Measurements from ENCODE around the gene SMG7. TPM values are rescaled to one million over a fixed set of nuclear protein-coding genes. Genes with fewer than 3 reads are reported as not detected.
A peak's percentile ranks its signal among the peaks of the same experiment; 100 is the strongest.

The SMG7 gene
- total RNA-seq, 1 donor from 2014 or later: 79.8 TPM

DNA sequence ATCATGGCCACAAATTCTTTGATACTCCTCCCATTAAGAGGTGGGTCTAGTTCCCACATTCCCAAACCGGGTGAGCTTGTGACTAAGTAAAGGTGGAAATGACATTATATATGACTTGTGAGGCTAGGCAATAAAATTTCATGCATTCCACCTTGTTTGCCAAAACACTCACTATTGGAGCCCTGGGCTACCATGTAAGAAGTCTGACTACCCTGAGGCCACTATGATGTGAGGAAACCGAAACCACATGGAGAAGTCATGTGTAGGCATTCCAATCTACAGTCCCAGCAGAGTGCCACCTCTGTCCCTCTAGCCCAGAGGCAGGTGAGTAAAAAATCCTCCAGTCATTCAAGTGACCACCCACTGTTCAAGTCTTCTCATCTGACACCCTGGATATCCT lies 17.9 kb upstream of the SMG7 start:
- no peak overlapping the region for H3K27ac Mint-ChIP-seq
- no peaks in the 10 kb centered on the region for H3K36me3 Mint-ChIP-seq (ENCODE audit: low read depth)
- H3K27me3 Mint-ChIP-seq: peaks cover 32% of the 10 kb centered on the region
- no peak overlapping the region for H3K4me3 Mint-ChIP-seq
- intact Hi-C loops (cut with micrococcal nuclease): no loop called here
- DNase-seq: peak; percentile 40
- H3K9me3 Mint-ChIP-seq: no peaks in the 10 kb centered on the region
- no peaks in the 10 kb centered on the region for H3K4me1 Mint-ChIP-seq

DNA sequence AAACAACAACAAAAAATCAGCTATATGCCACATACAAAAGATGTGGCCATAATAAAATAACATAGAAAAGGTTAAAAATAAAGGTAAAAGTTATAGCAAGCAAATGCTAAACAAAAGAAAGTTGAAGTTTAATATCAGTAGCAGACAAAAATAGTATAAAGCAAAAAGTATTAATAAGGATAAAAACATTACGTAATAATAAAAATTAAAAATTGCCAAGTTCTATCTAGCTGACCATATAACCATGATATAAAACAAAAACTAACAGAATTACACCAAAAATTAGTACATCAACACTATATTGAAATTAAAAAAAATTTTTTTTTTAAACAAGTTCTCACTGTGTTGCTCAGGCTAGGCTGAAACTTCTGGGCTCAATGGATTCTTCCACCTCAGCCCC lies 15.5 kb upstream of the SMG7 start:
- no peaks in the 10 kb centered on the region for H3K4me1 Mint-ChIP-seq

DNA sequence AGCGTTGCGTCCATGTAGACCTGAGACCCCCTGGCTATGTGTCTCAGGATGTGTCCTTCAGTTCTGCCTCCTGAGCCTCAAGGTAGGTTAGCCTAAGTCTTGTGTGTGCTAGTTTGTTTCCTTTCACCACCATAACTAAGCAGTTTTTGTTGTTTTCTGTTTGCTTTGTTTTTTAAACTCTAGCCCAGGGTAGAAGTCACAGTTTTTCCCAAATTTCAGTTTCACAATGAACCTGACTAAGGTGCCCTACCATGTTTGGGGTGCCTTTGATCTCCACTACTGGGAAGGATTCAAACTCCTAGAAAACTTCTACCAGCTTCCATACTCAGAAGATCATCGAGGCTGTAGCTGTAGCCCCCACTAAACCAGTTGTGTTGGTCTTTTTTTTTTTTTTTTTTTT lies 14.8 kb upstream of the SMG7 start:
- DNase-seq: peak; percentile 22
- Mint-ChIP-seq H3K27me3 (peaks cover 47% of the 10 kb centered on the region), H3K27ac (no peak overlapping the region), H3K4me1 (no peaks in the 10 kb centered on the region), H3K36me3 (ENCODE audit: low read depth) (no peaks in the 10 kb centered on the region), H3K4me3 (no peak overlapping the region), H3K9me3 (no peaks in the 10 kb centered on the region)
- intact Hi-C loops (cut with micrococcal nuclease): no loop called here

More for the DNA sequence above, 15.5 kb upstream of the SMG7 start:
- no peak overlapping the region for H3K4me3 Mint-ChIP-seq
- H3K27me3 Mint-ChIP-seq: peaks cover 41% of the 10 kb centered on the region
- DNase-seq: no peak
- no peak overlapping the region for H3K27ac Mint-ChIP-seq
- H3K9me3 Mint-ChIP-seq: no peaks in the 10 kb centered on the region
- intact Hi-C loops (cut with micrococcal nuclease): no loop called here
- H3K36me3 Mint-ChIP-seq (ENCODE audit: low read depth): no peaks in the 10 kb centered on the region

DNA sequence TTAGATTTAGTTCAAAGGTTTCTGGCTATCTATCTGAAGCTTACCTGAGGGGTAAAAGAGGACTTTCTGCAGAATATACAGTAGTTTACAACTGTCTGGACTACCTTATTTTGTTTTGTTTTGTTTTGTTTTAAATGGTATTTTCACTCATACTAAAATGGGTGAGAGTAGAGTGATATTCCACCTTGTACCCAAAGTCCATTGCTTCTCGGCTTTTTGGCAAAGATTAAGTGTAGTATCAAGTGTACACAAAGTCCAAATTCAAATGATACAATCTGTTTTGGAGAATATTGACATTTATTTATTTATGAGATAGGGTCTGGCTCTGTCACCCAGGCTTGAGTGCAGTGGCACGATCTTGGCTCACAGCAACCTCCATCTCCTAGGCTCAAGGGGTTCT lies 11.7 kb upstream of the SMG7 start:
- DNase-seq: no peak
- H3K36me3 Mint-ChIP-seq (ENCODE audit: low read depth): no peaks in the 10 kb centered on the region
- no peaks in the 10 kb centered on the region for H3K9me3 Mint-ChIP-seq
- H3K27ac Mint-ChIP-seq: no peak overlapping the region
- no peak overlapping the region for H3K4me3 Mint-ChIP-seq
- intact Hi-C loops (cut with micrococcal nuclease): no loop called here
- no peaks in the 10 kb centered on the region for H3K4me1 Mint-ChIP-seq
- H3K27me3 Mint-ChIP-seq: peaks cover 59% of the 10 kb centered on the region

DNA sequence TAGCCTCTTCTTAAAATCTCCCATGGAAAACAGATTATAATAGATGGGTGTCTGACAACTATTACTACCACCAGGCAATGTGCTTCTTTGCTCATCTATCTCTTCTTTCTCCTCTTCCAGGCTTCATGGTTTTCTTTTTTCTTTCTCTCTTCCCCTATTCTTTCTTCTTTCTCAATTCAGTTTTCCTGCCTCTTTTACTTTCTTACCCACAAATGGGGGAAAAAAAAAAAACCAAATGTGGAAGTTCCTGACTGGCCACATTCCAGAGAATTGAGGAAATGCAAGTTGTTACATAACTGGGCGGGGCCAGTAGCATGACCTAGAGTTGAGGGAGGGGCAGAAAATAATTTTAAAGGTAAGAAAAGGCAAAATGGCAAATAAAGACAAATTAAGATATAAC lies 10.9 kb upstream of the SMG7 start:
- Mint-ChIP-seq H3K9me3 (no peaks in the 10 kb centered on the region), H3K4me3 (no peak overlapping the region), H3K36me3 (ENCODE audit: low read depth) (no peaks in the 10 kb centered on the region), H3K4me1 (no peaks in the 10 kb centered on the region), H3K27ac (no peak overlapping the region), H3K27me3 (peaks cover 57% of the 10 kb centered on the region)
- no peak for DNase-seq
- intact Hi-C loops (cut with micrococcal nuclease): no loop called here

DNA sequence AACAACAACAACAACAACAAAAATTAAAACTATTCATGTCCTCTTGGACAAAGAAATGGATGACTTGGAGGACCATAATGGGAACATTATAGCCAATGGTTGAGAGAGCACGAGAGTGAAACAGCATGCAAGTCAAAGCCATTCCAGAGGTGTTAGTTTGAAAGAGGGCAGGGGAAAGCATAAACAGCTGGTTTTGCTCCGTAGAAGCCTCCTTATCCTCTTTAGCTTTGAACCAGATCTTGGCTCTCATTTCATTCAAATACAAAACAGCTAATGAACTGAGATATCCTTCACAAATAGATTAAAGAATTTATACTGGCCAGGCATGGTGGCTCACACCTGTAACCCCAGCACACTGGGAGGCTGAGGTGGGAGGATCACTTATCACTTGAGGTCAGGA lies 8.7 kb upstream of the SMG7 start:
- Mint-ChIP-seq H3K4me3 (no peak overlapping the region), H3K27ac (no peak overlapping the region), H3K27me3 (peaks cover 53% of the 10 kb centered on the region), H3K4me1 (peaks cover 2% of the 10 kb centered on the region), H3K9me3 (no peaks in the 10 kb centered on the region), H3K36me3 (ENCODE audit: low read depth) (no peaks in the 10 kb centered on the region)
- no peak for DNase-seq
- intact Hi-C loops (cut with micrococcal nuclease): no loop called here

DNA sequence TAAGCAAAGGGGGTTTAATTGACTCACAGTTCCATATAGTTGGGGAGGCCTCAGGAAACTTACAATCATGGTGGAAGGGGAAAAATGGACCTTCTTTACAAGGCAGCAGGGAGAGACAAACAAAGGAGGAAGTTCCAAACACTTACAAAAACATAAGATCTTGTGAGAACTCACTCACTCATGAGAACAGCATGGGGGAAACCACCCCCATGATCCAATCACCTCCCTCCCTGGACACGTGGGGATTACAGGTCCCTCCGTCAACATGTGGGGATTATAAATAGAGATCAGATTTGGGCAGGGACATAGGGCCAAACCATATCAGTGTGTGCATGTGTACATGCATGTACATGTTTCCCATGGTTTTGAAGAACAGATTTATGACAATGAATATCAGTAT lies 5.5 kb upstream of the SMG7 start:
- Mint-ChIP-seq H3K9me3 (no peaks in the 10 kb centered on the region), H3K27ac (no peak overlapping the region), H3K4me1 (peaks cover 15% of the 10 kb centered on the region), H3K27me3 (peaks cover 37% of the 10 kb centered on the region), H3K36me3 (ENCODE audit: low read depth) (peaks cover under 1% of the 10 kb centered on the region), H3K4me3 (no peak overlapping the region)
- intact Hi-C loops (cut with micrococcal nuclease): no loop called here
- DNase-seq: no peak

DNA sequence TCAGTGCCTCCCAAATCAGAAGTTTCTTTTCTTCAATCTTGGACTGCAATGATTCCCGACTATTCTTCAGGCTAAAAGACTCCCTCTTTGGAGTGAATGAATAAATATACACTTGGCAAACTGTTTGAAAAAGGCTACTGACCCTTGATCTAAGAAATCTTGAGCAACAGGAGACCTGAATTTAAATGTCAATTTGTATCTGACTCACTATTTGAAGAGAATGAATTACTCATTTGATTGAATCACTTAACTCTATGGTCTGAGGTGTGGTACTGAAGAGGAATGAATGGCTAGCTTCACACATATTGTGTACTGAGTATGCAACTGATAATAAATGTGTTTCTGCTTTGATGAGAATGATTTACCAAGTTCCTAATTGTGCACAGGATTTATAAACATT lies 4.6 kb upstream of the SMG7 start:
- H3K27me3 Mint-ChIP-seq: peaks cover 28% of the 10 kb centered on the region
- H3K4me1 Mint-ChIP-seq: peaks cover 16% of the 10 kb centered on the region

DNA sequence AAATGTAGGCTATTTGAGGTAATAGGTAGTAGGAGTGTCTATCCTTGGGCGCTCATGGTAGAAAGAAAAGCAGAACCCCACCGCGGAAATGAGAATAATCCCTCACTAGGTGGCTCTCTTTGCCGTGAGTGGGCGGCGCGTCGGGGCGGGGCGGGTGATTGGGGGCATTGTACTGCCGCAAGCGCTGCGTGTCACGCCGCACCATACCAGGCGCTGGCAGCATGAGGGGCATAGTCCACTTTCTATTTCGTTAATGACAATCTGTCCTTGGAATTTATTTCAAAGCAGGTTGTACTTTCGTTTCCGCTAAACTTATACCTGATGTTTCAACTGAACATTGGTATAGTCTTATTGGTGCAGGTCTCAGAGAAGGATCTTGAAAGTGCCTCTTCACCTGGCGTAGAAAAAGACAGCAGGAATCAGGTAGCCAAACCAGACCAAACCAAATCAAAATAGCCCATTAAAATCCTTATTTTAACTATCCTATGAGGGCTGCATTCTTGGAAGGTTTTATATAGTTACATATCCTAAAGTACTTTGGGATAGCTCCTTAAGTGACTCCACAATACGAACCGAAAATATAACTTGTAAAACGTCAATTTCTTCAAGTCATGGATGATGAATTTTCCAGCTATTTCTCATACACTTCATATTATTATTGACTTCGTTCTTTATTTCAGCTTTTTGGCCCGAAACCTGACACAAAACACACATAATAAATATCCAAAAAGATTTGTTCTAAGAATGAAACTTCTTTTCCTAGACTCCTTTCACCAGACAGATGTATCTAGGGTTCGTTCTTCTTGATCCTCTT lies 1.9 kb upstream of the SMG7 start:
- H3K27ac Mint-ChIP-seq: peak overlapping the region; percentile 100
- H3K4me1 Mint-ChIP-seq: peaks cover 29% of the 10 kb centered on the region
- peaks cover 13% of the 10 kb centered on the region for H3K36me3 Mint-ChIP-seq (ENCODE audit: low read depth)
- peak; percentile 97 for DNase-seq
- H3K4me3 Mint-ChIP-seq: peak overlapping the region; percentile 92
- no peaks in the 10 kb centered on the region for H3K9me3 Mint-ChIP-seq
- intact Hi-C loops (cut with micrococcal nuclease): loop anchor here (1.0 to 10.0 kb wide), 12 partner anchors 73 to 1284 kb away; partner anchors contain the start of genes C1orf21, COLGALT2, EDEM3 and GLUL
- H3K27me3 Mint-ChIP-seq: peaks cover 9% of the 10 kb centered on the region

More for the DNA sequence above, 4.6 kb upstream of the SMG7 start:
- DNase-seq: no peak
- Mint-ChIP-seq H3K36me3 (ENCODE audit: low read depth) (peaks cover 3% of the 10 kb centered on the region), H3K4me3 (no peak overlapping the region), H3K27ac (no peak overlapping the region), H3K9me3 (no peaks in the 10 kb centered on the region)
- intact Hi-C loops (cut with micrococcal nuclease): no loop called here

DNA sequence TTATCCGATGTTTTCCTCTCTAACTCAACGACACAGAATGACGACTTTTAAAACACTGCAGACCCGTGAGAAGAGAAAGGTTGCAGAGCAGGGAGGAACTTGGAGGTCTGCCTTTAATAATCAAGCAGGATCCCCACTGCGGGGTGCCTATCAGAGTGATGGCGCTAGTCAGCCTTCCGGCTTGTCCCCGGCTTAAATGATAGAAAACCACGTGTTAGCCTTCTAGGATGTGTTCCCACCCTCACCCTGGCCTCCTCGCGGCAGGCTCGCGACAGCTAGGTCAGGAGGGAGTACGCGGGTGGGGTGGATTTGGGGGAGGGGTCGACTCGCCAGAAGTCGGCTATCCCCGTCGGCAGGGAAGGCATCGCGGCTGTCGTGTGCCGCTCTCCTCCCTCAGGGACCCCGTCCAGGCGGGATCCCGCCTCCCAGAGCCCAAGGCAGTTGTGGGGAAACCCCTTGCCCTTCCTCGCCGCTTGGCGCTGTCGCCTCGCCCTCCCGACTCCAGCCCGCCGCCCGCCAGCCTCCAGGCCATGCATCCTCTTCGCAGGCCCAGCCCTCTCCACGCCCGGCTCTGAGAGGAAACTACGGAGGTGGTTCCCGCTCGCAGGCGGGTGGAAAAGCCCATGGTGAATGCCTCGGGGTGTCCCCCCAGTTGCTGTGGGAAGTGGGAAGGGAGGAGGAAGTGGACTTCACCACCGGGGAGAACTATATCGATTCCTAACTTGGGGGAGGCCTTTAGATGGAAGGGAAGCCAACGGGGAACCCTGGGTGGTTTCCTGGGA lies 1.1 kb upstream of the SMG7 start:
- H3K27ac Mint-ChIP-seq: peak overlapping the region; percentile 100
- H3K4me3 Mint-ChIP-seq: peak overlapping the region; percentile 92
- peaks cover 5% of the 10 kb centered on the region for H3K27me3 Mint-ChIP-seq

DNA sequence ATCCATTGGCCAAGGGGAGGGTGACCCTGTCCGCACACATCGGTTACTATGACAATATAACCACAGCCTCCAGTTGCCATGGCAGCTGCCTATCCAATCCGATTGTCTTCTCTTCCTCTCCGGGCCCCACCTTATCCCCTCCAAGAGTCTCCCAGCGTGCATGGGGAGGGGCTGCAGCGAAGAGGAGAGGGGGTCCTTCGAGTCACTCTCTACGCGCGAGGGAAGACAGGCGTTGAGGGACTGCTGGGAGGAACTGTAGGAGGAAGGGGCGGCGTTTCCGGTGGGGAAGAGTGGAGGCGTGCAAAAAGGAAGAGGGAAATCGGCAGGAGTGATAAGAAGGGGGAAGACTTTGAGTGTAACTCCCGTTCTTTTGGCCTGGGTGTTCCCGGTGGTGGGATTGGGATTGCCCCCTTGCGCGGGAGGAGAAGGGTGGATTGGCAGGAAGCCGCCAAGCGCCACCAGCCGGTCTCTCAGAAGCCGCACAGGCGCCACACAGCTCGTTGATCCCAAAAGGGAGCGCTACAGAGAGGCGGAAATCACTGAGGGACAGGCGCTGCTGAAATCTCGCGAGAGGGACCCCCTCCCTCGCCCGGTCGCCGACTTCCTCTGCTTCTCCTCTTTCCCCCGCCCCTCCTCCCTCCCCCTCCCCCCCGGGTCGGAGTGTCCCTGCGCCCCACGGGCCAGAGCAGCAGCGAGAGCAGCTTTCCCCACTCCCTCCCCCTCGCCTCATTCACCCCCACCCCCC lies 384 bp upstream of the SMG7 start:
- Mint-ChIP-seq H3K27ac (peak overlapping the region; percentile 100), H3K27me3 (no peaks in the 10 kb centered on the region), H3K9me3 (no peaks in the 10 kb centered on the region), H3K4me3 (peak overlapping the region; percentile 92), H3K4me1 (peaks cover 29% of the 10 kb centered on the region), H3K36me3 (ENCODE audit: low read depth) (peaks cover 13% of the 10 kb centered on the region)
- intact Hi-C loops (cut with micrococcal nuclease): loop anchor here (1.0 to 10.0 kb wide), 12 partner anchors 151 to 1283 kb away; partner anchors contain the start of genes ARPC5, C1orf21, COLGALT2 and EDEM3
- DNase-seq: peak; percentile 97

More for the DNA sequence above, 1.1 kb upstream of the SMG7 start:
- Mint-ChIP-seq H3K9me3 (no peaks in the 10 kb centered on the region), H3K36me3 (ENCODE audit: low read depth) (peaks cover 13% of the 10 kb centered on the region), H3K4me1 (peaks cover 29% of the 10 kb centered on the region)
- intact Hi-C loops (cut with micrococcal nuclease): loop anchor here (1.0 to 10.0 kb wide), 14 partner anchors 72 to 1284 kb away; partner anchors contain the start of genes ARPC5, C1orf21, COLGALT2 and EDEM3
- DNase-seq: peak; percentile 88

DNA sequence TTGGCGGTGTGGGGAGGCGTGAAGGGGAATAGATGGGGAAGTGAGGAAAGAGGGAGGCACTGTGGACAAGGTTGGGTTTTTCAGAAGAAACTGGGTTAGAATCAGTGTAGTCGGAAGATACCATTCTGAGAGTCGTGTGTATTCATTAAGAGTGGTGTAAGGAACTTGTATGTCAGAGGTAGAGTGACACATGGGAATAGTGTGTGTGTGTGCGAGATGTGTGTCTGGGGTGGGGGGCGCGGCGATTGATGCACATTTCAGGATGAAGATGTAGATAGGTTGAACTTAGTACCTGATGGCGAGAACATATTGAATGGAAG lies 878 bp downstream of the SMG7 start:
- DNase-seq: no peak
- Mint-ChIP-seq H3K4me1 (peaks cover 32% of the 10 kb centered on the region), H3K27me3 (no peaks in the 10 kb centered on the region), H3K36me3 (ENCODE audit: low read depth) (peaks cover 13% of the 10 kb centered on the region), H3K4me3 (peak overlapping the region; percentile 92), H3K9me3 (no peaks in the 10 kb centered on the region), H3K27ac (peak overlapping the region; percentile 100)
- intact Hi-C loops (cut with micrococcal nuclease): loop anchor here (5.0 to 10.0 kb wide), 6 partner anchors 442 to 1282 kb away; partner anchors contain the start of genes C1orf21, COLGALT2, EDEM3 and GLUL

DNA sequence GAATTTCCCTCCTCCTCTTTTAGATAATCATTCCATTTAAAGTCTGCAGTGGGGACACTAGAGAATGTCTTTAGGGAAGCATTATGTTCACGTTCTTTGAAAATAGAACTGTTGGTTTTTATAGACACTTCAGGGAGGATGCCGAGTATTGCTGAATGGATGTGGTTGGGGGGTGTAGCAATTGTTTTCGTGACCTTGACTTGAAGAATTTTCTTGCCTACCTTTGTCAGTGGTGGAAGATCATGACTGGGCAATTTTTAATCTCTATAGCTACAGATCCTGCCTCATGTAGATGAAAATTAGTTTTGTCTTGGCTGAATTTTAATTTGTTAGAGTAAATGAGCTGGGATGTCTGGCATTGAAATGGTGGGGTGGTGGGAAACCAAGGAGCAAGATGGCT lies 3.8 kb downstream of the SMG7 start:
- Mint-ChIP-seq H3K27me3 (no peaks in the 10 kb centered on the region), H3K4me3 (no peak overlapping the region), H3K9me3 (no peaks in the 10 kb centered on the region), H3K27ac (no peak overlapping the region), H3K4me1 (peaks cover 48% of the 10 kb centered on the region), H3K36me3 (ENCODE audit: low read depth) (peaks cover 22% of the 10 kb centered on the region)
- intact Hi-C loops (cut with micrococcal nuclease): loop anchor here (10.0 kb wide), 3 partner anchors 439 to 1279 kb away; partner anchors contain the start of gene EDEM3
- DNase-seq: no peak

Data from activated CD4-positive, alpha-beta T cell treated with anti-CD3 and anti-CD28 coated beads, Interleukin-2, amount 10 ng/mL, durations not matched to agents 24 days and 14 days (primary cell).